Psoas muscle (tissue), 8 donors: ENCODE measurements around the gene NR6A1. TPM values are rescaled to one million over a fixed set of nuclear protein-coding genes. Genes with fewer than 3 reads are reported as not detected.

ENCODE experiments used
- ATAC-seq, 4 donors: fragments of 200-7000 bp; cut with Tn5 transposase; one replicate each; pipeline ENCODE4 v1.9.1; 2020; ENCODE audit warnings: moderate library complexity in 3 of 4, mild to moderate bottlenecking in 2 of 4
- DNase-seq, 2 donors: peaks; one replicate each; pipeline ENCODE4 v3.0.0-alpha.2; 2020
- H3K27ac ChIP-seq: fragments of 200-600 bp; one replicate; pipeline ENCODE4 v1.8.0; 2022
- H3K27me3 ChIP-seq, 3 donors: fragments of 200-600 bp in 1 of 3; one replicate each; pipeline versions ENCODE4 v1.6.1 to v1.8.0; 2013 to 2022; ENCODE audit warnings: low read length in 2 of 3, mild to moderate bottlenecking in 2 of 3, moderate library complexity in 1 of 3; ENCODE audit not compliant: insufficient read depth in 3 of 3
- H3K36me3 ChIP-seq, 2 donors: fragments of 200-600 bp in 1 of 2; one replicate each; pipeline versions ENCODE4 v1.6.1 to v1.8.0; 2013 to 2022; ENCODE audit warnings: low read depth in 1 of 2, mild to moderate bottlenecking in 1 of 2, moderate library complexity in 1 of 2; ENCODE audit not compliant: insufficient read depth in 1 of 2
- H3K4me1 ChIP-seq: fragments of 200-600 bp; one replicate; pipeline ENCODE4 v1.8.0; 2022
- H3K4me3 ChIP-seq: fragments of 200-600 bp; one replicate; pipeline ENCODE4 v1.8.0; 2022; ENCODE audit warnings: mild to moderate bottlenecking
- H3K9me3 ChIP-seq: fragments of 200-600 bp; one replicate; pipeline ENCODE4 v1.8.0; 2022
- WGBS, 3 donors: extraction: QIAGEN DNeasy Blood & Tissue Kit; methylation state at CpG; one replicate each; pipeline versions ENCODE4 v1.1.6 to v1.1.7; 2013; 5-methylcytosine and 5-hydroxymethylcytosine counted together
- intact Hi-C, 2 donors: fragments of 100-400 bp; cut with DNase I; formaldehyde crosslinking; loops; one replicate each; pipeline versions ENCODE4 v1.11.0 to v1.14.2; 2022
- polyA plus RNA-seq, 3 donors: library from polyadenylated mRNA; stranded (reverse); fragments of 200-250 nt; gene quantifications; one replicate each; pipeline ENCODE4 v1.2.3, GENCODE V29; 2013
- total RNA-seq, 4 donors: library from RNA; stranded (reverse); fragmentation: NEBNext Ultra II Directional in 2 of 4; extraction: Animal tissue kit (Norgen Biotek cat#: 25700) in 2 of 4; gene quantifications; one replicate each; pipeline versions ENCODE4 v1.2.1 to v1.2.4, GENCODE V29; 2021 to 2023
- TF ChIP-seq, protein P1 (sequence below): fragments of 200-600 bp; IDR thresholded peaks from one replicate; pipeline ENCODE4 v1.8.0; 2022; ENCODE audit warnings: antibody characterized with exemption
- donor health status: healthy with polysubstance abuse.
- donor health status: DM: no; HTN: no; CAD: no; lungs with moderate emphysema.
- donor health status: Bipolar disorder and iron deficiency.
- donor health status: healthy.
- donor health status: DM: yes; HTN: yes; CAD: no.
- donor health status: DM: no; HTN: no; CAD: no.
- donor health status: DM: no; HTN: no; CAD: no.
- donor health status: DM: yes; HTN: yes; CAD: no.

NR6A1 gene
- total and polyA plus RNA-seq, 7 donors, result 0.32 to 2.6 (median 0.70) TPM

DNA sequence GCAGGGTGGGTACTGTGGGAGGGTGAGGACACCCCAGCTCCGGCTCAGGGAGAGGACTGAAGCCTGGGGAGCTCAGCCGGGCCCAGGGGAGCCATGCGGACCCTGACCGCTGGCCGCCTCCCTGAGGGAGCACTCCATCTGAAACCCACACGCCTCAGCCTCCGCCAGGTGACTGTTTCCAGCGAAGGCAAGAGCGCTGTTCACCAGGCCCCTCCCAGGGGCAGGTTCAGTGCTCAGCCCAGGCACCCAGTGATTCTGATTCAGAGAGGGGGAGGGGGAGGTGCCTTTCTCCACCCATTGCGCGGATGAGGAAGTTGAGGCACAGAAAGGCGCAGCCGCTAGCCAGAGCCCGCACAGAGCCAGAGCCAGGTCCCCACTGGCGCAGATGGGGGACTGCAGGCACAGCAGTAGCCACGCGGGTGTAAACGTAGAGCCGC is 293.9 kb downstream of the NR6A1 start:
- H3K4me1 ChIP-seq, result no peaks in the 10 kb centered on the region
- H3K36me3 ChIP-seq, result no peaks in the 10 kb centered on the region
- WGBS, 3 donors, result 29 to 35% (median 30%) methylated on average over 15 to 19 of the region's 19 CpGs
- H3K9me3 ChIP-seq, result no peaks in the 10 kb centered on the region
- peak overlapping the region; percentile 32 for H3K4me3 ChIP-seq
- no peak for ATAC-seq
- H3K27me3 ChIP-seq, result peaks cover 0 to 70% (median 25%) of the 10 kb centered on the region in 3 donors
- TF ChIP-seq, protein P1, sequence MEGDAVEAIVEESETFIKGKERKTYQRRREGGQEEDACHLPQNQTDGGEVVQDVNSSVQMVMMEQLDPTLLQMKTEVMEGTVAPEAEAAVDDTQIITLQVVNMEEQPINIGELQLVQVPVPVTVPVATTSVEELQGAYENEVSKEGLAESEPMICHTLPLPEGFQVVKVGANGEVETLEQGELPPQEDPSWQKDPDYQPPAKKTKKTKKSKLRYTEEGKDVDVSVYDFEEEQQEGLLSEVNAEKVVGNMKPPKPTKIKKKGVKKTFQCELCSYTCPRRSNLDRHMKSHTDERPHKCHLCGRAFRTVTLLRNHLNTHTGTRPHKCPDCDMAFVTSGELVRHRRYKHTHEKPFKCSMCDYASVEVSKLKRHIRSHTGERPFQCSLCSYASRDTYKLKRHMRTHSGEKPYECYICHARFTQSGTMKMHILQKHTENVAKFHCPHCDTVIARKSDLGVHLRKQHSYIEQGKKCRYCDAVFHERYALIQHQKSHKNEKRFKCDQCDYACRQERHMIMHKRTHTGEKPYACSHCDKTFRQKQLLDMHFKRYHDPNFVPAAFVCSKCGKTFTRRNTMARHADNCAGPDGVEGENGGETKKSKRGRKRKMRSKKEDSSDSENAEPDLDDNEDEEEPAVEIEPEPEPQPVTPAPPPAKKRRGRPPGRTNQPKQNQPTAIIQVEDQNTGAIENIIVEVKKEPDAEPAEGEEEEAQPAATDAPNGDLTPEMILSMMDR, result no peak
- peak in 1 of 2 donors; percentile 39 for DNase-seq
- intact Hi-C loops, result no loop called here
- no peak overlapping the region for H3K27ac ChIP-seq

DNA sequence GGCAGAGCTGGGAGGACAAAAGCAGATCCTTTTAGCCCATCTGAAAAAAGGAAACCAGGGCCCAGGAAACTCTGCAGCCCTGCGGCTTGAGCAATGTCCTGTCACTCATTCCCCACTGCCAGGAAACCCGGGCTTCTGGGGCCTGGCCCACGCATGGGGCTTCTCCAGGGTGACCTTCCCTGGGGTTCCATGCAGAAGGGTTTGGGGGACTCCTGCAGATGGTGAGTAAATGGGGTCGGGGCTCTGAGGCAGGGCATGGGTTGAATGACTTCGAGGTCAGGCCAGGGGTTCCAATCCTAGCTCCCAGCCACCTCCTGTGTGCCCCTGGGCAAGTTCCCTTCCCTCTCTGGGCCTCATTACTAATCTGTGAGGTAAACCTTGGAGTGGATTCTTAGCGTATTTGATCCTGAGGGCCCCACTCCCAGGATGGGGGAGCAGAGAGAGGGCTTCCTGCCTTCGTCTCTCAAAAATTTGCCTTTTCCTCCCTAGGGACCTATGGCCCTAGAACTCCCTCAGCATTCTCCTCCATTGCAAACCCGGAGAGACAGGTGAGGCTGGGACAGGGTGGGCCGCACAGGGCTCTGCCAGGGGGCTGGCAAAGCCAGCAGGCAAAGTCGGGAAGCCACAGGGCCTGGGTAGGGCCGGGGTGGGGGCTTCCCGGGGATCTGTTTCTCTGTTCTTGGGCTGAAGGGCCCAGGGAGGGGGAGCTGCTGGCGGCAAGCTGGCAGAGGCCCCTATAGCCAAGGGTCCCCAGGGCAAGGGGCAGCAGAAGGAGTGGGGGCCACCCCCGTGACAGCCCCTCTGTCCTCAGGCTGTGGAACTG is 295.0 kb downstream of the NR6A1 start:
- intact Hi-C loops, result no loop called here
- WGBS, 3 donors, result 70 to 82% (median 70%) methylated on average over 12 to 14 of the region's 14 CpGs
- peak in 1 of 2 donors; percentile 28 for DNase-seq
- Histone ChIP-seq H3K4me1 (no peaks in the 10 kb centered on the region), H3K36me3 (no peaks in the 10 kb centered on the region), H3K27ac (no peak overlapping the region), H3K4me3 (no peak overlapping the region), H3K9me3 (no peaks in the 10 kb centered on the region), H3K27me3 (peaks cover 0 to 63% (median 26%) of the 10 kb centered on the region in 3 donors)
- no peak for ATAC-seq
- TF ChIP-seq, protein P1, result no peak

DNA sequence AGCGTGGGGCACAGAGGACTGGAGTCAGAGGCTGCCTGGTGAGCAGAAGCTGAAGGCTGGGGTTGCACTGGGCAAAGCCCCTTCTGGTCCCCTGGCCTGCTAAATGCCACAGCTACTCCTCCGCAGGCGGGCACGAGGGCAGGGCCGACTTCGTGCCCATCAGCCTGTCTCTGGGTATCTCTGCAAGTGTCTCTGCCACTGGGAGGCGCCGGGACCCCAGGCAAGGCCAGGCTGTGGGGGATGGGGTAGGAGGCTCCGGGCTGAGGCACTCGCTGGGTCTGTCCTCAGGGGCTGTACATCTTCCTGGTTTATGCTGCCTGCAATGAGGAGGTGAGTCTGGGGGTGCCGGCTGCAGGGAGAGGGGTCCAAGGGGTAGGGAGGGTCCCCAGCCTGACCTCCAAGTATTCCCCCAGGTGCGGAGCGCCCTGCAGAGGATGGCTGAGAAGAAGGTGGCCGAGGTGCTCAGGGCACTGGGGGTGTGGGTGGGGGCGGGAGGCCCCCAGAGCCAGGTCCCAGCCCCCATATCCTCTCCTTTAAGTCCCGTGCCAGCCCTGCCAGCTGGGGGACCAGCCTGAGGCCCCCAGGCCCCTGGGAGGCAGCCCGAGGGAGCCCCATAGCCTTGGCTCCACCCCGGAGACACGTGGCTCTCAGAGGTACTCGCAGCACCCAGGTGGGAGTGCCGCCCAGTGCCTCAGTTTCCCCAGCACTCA is 295.8 kb downstream of the NR6A1 start:
- no peaks in the 10 kb centered on the region for H3K36me3 ChIP-seq
- H3K9me3 ChIP-seq, result no peaks in the 10 kb centered on the region
- DNase-seq (peak in 1 of 2 donors; percentile 34), ATAC-seq (no peak)
- TF ChIP-seq, protein P1, result no peak
- H3K4me1 ChIP-seq, result no peaks in the 10 kb centered on the region
- no peak overlapping the region for H3K4me3 ChIP-seq
- H3K27me3 ChIP-seq, result peaks cover 0 to 56% (median 24%) of the 10 kb centered on the region in 3 donors
- H3K27ac ChIP-seq, result no peak overlapping the region
- 71 to 76% (median 72%) methylated on average over 16 to 21 of the region's 21 CpGs for WGBS, 3 donors
- intact Hi-C loops, result no loop called here

DNA sequence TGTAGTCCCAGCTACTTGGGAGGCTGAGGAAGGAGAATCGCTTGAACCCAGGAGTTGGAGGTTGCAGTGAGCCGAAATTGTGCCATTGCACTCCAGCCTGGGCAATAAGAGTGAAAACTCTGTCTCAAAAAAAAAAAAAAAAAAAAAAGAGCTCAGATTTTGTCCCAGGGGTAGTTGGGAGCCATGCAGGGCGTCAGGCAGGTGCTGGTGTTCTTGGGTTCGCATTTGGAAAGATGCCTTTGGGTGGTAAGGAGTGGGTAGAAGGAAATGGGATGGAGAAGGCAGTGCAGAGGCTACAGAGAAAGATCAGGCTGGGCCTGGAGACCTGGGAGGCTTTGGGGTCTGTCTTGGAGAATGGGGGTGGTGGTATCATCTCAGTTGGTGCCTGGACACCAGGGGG is 297.0 kb downstream of the NR6A1 start:
- TF ChIP-seq, protein P1, result no peak
- 78 to 96% (median 94%) methylated on average over 4 of the region's 4 CpGs for WGBS, 3 donors
- intact Hi-C loops, result no loop called here
- H3K27ac ChIP-seq, result no peak overlapping the region
- no peaks in the 10 kb centered on the region for H3K9me3 ChIP-seq
- H3K4me1 ChIP-seq, result no peaks in the 10 kb centered on the region
- H3K4me3 ChIP-seq, result no peak overlapping the region
- peaks cover 0 to 44% (median 20%) of the 10 kb centered on the region in 3 donors for H3K27me3 ChIP-seq
- H3K36me3 ChIP-seq, result no peaks in the 10 kb centered on the region
- DNase-seq, result no peak
- no peak for ATAC-seq
